Fibroblast of pulmonary artery (primary cell): Measurements from ENCODE around the gene ZNF516.

ENCODE experiments used
- DNase-seq: peaks from one replicate; pipeline ENCODE4 v3.0.0-alpha.2; 2010; ENCODE audit warnings: low read depth
- H3K4me3 ChIP-seq: replicated peaks from 2 replicates; pipeline ENCODE4 v1.5.1; 2011; ENCODE audit warnings: low read depth, mild to moderate bottlenecking, control low read depth, low read length, moderate library complexity
- CTCF ChIP-seq: IDR thresholded peaks from 2 replicates; pipeline ENCODE4 v1.5.1; 2011; ENCODE audit warnings: mild to moderate bottlenecking, control low read depth, low read length, inconsistent platforms; ENCODE audit errors: missing control alignments

ZNF516 gene

GRCh38 chr18:76437910-76438309 is 57.1 kb downstream of the ZNF516 start:
- H3K4me3 ChIP-seq: no peak overlapping the region
- DNase-seq: no peak
- TF ChIP-seq CTCF: no peak

GRCh38 chr18:76437011-76437410 is 58.0 kb downstream of the ZNF516 start:
- no peak for TF ChIP-seq CTCF
- H3K4me3 ChIP-seq: no peak overlapping the region
- no peak for DNase-seq

GRCh38 chr18:76436342-76436741 is 58.7 kb downstream of the ZNF516 start:
- no peak for TF ChIP-seq CTCF
- DNase-seq: no peak
- H3K4me3 ChIP-seq: no peak overlapping the region

- H3K4me3 ChIP-seq: no peak overlapping the region
- no peak for TF ChIP-seq CTCF
- no peak for DNase-seq
Measured at GRCh38 chr18:76435316-76435989, 59.6 kb downstream of the ZNF516 start.

GRCh38 chr18:76434452-76434851 is 60.6 kb downstream of the ZNF516 start:
- TF ChIP-seq CTCF: no peak
- no peak overlapping the region for H3K4me3 ChIP-seq
- DNase-seq: no peak

- H3K4me3 ChIP-seq: no peak overlapping the region
- no peak for TF ChIP-seq CTCF
- DNase-seq: no peak
Measured at GRCh38 chr18:76433788-76434187, 61.3 kb downstream of the ZNF516 start.

- TF ChIP-seq CTCF: no peak
- no peak overlapping the region for H3K4me3 ChIP-seq
- DNase-seq: no peak
Measured at GRCh38 chr18:76432970-76433767, 61.9 kb downstream of the ZNF516 start.
